NB4 (cell line): ENCODE data around the gene STX1B.

Experiments
- MYC ChIP-seq: IDR thresholded peaks from 2 replicates; pipeline ENCODE4 v1.6.1; 2011; ENCODE audit warnings: low read depth, low read length
- POLR2A ChIP-seq: IDR thresholded peaks from 2 replicates; pipeline ENCODE4 v1.6.1; 2011; ENCODE audit warnings: mild to moderate bottlenecking; ENCODE audit not compliant: insufficient read length; ENCODE audit errors: extremely low read depth
- TF ChIP-seq, protein P1 (sequence below): IDR thresholded peaks from one replicate; pipeline ENCODE4 v1.5.1; 2012; ENCODE audit warnings: low read depth, low read length
- TF ChIP-seq, protein P2 (sequence below): IDR thresholded peaks from 2 replicates; pipeline ENCODE4 v1.6.1; 2011; ENCODE audit warnings: low read depth, low read length

DNA sequence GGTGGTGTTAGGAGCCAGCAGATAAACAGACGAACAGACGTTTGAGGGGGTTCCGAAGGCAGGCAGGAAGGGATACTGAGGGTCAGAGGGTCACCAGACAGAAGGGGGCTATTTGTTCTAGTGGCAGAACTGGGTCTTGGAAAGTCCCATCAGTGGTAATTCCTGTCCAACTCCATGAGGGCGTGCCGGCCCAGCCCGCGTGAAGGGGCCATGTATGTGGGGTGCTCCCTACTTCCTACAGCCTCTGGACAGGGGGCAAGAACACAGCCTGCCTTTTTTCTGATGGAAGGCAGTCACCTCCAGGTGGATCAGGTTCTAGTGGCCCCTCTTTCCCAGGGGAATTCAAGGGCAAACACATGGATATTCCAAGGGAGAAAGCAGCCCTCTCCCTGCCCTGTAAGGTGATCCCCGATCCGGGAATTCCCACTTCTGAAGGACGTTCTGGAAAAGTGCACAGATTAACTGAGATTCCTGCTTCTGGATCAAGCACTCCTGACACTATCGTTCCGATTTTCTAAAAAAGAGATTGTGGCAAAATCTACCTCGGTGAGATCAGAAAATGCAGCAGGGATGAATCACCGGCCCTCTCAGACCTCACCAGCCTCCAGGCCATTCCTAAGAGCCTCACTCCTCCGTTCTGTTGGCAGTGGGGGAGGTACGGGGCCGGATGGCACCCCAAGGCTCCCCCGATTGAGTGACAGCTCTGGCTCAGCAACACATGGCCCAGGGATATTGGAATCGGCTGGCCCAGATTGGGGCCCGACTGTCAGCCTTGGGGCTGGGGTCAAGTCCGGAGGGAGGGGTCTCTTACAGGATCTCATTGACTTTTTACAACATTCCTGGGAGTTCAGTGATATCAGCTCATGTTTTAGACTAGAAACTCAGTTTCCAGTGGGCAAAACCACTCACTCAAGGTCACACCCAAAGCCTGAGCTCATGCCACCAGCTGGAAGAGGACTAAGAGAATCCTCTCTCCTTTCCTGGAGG lies 12.4 kb downstream of the STX1B start:
- TF ChIP-seq, protein P1, sequence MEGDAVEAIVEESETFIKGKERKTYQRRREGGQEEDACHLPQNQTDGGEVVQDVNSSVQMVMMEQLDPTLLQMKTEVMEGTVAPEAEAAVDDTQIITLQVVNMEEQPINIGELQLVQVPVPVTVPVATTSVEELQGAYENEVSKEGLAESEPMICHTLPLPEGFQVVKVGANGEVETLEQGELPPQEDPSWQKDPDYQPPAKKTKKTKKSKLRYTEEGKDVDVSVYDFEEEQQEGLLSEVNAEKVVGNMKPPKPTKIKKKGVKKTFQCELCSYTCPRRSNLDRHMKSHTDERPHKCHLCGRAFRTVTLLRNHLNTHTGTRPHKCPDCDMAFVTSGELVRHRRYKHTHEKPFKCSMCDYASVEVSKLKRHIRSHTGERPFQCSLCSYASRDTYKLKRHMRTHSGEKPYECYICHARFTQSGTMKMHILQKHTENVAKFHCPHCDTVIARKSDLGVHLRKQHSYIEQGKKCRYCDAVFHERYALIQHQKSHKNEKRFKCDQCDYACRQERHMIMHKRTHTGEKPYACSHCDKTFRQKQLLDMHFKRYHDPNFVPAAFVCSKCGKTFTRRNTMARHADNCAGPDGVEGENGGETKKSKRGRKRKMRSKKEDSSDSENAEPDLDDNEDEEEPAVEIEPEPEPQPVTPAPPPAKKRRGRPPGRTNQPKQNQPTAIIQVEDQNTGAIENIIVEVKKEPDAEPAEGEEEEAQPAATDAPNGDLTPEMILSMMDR, result no peak
- no peak for TF ChIP-seq POLR2A
- TF ChIP-seq, protein P2, sequence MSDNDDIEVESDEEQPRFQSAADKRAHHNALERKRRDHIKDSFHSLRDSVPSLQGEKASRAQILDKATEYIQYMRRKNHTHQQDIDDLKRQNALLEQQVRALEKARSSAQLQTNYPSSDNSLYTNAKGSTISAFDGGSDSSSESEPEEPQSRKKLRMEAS, result no peak
- no peak for TF ChIP-seq MYC
